Measurements from ENCODE around the gene EPS8L2.
A peak's percentile ranks its signal among the peaks of the same experiment; 100 is the strongest.

EPS8L2 gene

DNA sequence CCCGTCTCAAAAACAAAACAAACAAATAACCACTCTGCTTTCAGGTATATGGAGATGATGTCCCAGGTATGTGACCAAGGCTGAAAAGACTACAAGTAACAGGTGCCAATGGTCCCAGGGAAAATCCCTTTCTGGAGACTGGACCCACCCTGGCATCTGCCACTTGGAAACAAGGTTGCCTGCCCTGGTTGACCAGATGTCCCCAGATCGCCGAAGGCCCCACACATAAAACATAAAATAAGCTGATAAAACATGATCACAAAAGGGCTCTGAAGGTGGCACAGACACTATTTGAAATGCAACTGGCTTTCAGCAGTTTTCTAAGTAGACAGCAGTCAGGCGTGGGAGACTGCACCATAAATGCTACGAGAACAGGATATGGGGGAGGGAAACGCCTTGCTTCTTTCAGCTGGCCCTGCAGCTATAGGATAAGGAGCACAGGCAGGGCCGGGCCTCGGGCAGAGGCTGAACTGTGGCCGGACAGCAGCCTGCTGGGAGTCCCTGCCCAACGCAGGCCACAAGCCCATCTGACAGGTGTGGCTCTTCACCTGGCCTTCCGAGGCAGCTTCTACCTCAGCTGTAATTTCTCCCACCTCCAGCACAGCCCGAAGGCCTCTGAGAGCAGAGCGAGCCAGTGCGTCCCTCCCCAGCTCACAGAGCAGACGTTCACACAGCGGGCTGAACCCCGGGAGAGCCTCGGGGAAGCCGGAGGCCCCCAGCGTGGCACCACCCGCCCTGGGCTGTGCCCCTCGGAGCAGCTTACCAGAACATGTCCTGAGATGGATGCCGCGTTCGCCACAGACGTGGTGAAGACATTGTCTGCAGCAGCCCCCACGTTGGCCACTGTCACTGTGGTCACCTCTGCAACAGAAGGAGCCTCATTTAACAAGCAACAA, 15.0 kb upstream of the EPS8L2 start:
- no peak for DNase-seq

DNA sequence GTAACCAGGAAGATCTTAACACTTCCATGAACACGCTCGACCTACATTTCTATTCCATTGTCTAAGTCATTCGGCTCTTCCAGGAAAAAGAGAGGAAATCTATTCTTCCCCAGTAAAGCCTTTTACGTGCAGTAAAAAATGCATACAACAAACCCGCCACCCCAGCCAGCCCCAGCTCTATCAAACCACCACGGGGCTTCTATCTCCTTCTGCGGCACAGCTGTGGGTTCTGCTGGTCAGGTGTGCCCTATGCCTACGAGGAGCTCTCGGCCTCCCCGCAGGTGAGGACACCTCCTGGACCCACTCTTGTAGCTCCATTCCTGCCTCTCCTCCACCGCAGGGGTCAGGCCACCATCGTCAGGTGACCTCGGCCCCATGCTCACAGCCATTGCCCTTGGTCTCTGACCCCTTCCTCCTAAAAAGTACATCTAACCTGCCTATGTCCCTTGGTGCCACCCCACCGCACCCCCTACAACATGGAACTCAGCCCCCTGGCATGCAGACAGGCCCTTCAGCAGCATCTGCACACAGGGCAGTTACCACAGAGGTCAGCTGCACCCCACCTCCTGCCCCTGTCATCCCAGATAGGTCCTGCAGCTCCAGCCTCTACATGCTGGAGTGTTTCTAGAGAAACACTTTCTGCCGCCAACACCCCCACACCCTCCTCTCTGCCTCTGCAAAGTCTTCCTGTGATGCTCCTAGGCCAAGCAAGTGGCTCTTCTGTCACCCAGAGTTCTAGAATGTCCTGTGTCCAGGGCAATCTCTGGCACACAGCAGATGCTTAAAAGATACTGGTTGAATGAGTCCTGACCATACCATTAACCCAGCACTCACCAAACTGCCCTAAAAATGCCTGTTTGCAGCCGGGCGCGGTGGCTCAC, 14.1 kb upstream of the EPS8L2 start:
- no peak for DNase-seq

DNA sequence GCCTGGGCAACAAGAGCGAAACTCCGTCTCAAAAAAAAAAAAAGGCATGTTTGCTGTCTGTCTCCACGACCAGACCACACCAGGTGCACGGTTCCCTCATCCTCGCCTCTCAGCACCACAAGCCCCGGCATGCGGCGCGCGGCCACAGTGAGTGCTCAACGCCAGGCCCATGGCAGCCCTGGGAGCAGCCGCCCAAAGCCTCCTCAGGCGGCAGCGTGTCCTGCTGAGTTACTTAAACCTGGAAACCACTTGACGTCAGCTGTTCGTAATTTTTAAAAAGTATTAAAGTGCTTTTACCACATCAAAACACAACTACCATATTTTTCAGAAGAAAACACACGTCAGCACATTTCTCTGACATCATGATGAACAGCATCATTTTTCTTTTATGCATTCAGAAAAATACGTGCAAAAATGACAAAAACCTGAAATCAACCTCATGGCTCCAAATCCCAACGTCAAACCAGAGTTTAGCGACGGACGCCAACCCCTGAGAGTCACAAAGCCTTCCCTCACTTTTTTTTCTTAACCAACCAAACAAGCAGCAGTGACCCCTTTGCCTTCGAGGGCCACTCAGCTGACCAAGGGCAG, 13.1 kb upstream of the EPS8L2 start:
- DNase-seq = no peak

DNA sequence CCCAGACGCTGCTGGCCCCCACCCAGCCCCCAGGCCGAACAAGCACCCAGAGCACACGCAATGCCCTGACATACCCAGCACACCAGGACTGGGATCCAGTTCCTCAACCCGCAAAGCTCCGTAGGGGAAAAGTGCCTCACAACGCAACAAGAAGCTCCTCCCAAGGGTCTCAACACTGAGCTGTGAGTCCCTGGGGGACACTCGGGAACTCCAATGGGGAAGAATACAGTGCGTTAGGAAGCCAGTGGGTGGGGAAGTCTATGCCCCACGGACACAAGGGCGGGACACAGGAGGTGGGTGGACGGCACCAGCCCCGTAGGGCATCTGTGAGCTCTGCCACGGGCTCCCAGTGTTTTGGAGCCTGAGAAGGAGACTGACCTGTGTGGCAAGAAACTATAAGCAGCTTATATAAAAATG, 12.6 kb upstream of the EPS8L2 start:
- DNase-seq = peak; percentile 63

DNA sequence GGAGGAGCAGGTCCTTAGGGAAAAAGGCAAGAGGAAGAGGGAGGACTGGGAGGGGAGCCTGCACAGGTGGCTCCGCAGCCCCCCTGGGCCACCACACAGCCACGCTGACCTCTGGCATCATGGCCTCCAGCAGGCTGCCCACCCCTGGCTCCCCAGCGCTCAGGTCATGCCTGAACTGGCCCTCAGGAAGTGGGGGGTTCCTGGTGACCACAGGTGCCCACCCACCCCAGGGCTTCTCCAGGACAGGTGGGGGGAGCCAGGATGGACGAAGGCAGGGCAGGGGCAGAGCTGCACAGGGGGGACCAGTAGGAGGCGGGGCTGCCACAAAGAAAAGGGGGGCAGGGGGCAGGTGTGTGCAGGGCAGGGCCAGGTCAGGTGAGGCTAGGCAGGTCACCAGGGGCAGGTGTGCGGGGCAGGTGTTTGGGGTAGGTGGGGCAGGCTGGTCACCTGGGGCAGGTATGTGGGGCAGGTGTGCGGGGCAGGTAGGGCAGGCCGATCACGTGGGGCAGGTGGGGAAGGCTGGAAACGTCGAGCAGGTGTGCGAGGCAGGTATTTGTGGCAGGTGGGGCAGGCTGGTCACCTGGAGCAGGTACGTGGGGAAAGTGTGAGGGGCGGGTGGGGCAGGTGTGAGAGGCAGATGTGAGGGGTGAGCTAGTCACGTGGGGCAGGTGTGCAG, 12.0 kb upstream of the EPS8L2 start:
- peak; percentile 24 for DNase-seq

DNA sequence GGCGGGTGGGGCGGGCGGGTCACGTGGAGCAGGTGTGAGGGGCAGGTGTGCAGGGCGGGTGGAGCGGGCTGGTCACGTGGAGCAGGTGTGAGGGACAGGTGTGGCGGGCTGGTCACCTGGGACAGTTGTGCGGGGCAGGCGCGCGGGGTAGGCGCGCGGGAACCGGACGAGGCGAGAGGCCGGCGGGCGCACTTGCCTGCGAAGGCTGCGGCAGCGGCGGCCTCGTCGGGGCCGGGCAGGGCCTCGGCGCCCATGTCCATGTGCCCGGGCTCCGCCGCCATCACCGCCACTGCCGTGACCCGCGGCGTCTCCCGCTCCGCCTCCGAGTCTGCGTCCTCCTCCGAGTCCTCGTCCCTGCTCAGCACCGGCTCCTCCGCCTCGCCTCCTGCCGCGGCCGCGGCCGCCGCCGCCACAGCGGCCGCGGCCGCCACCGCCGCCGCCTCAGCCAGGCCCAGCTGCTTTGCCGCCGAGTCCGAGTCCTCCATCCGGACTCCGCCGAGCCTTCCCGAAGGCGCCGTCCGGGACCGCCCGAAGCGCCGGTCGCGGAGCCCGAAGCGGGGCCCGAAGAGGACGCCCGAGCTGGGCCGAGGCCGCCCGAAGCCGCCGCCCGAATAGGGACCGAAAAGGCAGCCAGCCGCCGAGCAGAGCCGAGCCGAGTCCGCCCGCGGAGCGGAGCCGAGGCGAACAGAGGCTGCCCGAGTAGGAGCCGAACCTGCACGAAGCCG, 11.3 kb upstream of the EPS8L2 start, which contains the start of gene DEAF1:
Gene DEAF1 (minus strand): TSS at position 660 of the 725 bp plus-strand sequence. CDS start 175 bp downstream, at position 485.
- DNase-seq = peak; percentile 94

DNA sequence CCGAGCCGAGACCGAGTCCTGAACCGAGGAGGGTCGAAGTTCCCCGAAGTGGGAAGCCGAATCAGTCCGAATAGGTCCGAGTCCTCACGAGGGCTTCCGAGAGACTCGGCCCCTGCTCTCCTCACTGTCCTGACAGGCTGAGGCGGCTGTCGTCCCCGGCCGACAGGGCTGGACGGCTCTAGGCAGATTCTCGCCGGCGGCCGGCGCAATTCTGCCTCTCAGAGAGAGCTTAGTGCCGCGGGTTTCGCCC, 10.8 kb upstream of the EPS8L2 start:
- no peak for DNase-seq

DNA sequence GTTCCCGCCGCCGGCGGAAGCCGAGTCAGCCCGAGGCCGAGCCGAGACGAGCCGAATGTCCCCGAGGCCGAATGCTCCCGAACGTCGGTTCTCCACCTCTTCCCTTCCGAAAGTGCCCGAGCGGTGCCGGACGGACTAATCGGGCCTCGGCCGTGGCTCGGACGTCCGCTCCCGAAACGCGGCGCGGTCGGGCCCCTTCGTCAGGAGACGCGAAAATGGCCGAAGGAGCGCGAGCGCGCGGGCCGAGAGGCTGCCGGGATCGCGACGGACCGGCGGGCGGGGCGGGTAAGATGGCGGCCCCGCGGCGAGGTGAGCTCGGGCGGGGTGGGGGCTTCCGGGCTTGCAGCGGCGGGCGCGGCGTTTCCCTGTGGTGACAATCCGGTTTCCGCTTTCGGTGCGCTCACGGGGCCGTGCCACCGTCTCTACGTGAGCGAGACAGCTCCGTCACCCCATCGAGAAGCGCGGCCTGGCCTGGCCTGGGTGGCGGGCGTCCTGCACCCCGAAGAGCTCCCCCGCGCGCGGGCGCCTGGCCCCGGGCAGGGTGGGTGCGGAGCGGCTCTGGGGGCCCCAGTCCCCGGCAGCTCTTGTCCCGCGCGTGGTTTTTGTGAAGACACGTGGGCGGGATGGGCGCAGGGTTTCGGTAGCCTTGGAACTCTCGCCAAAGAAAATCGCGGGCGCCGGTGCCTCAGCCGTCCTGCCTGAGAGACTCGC, 10.3 kb upstream of the EPS8L2 start, which contains the start of gene TMEM80:
Gene TMEM80 (plus strand): TSS at position 279 of the 711 bp plus-strand sequence. CDS start 12 bp downstream, at position 291.
- DNase-seq = peak; percentile 97

DNA sequence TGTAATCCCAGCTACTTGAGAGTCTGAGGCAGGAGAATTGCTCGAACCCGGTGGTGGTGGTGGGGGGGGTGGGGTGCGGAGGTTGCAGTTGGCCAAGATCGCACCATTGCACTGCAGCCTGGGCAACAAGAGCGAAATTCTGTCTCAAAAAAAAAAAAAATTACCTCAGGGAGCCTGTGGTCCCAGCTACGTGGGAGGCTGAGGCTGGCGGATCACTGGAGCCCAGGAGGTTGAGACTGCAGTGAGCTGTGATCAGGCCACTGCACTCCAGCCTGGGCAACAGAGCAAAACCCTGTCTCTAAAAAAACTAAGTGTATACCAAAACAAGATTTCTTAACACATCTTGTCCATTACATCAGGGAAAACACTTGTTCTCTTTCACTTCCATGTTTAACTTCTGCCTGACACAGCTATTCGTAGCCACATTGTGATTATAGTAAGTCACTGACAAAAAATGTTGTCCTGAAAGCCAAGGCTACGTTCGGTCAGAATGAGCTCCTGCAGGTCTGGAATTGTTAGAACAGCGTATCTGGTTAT, 9.0 kb upstream of the EPS8L2 start:
- no peak for DNase-seq

DNA sequence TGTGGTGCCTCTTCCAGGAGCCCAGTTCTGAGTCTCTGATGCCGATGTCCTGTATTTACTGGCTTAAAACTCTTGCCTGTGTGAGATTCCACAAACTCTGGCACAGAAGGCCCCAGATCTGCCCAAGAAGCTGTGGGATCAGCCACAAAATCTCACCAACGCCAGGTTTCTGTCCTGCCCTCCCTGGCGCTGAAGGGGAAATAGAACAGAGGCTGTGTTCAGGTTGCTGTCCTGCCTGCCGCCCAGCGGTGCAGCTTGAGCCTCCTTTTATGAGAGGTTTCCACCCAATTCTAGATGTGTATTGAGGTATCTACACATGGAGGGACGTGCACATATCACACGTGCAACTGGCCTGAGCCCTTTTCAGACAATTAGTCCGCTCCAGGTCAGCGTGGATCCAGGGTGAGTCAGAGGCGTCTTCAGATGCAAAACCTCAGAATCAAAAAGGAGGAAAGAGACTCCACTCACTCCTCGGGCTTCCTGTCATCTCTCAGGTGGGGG, 8.2 kb upstream of the EPS8L2 start:
- DNase-seq = no peak

DNA sequence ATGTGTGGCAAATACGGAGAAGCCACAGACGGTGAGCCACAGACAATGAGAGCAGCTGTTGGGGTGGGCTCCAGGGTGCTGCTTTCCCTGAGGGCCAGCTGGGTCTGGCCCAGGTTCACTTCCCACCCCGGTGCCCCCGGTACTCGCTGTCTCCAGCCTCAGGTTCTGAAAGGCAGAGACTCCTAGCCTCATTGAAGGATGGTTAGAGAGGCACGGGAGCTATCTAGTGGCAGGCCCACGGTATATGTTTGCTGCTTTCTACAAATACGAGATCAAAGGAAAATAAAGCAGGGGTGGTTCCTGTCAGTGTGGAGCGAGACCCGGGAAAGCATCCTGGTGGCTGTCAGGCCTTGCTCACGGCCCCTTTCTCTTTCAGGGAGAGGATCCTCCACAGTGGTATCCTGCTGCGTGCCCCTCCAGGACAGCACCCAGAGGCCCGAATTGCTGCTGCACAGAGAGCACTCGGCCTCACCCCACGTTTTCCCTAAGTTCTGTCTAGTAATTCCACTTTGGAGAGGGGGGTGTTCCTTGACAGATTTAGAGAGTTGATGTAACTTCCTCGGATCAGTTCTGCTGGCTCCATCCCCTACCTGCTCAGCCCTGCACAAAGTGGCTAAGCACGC, 7.4 kb upstream of the EPS8L2 start:
- DNase-seq = no peak

DNA sequence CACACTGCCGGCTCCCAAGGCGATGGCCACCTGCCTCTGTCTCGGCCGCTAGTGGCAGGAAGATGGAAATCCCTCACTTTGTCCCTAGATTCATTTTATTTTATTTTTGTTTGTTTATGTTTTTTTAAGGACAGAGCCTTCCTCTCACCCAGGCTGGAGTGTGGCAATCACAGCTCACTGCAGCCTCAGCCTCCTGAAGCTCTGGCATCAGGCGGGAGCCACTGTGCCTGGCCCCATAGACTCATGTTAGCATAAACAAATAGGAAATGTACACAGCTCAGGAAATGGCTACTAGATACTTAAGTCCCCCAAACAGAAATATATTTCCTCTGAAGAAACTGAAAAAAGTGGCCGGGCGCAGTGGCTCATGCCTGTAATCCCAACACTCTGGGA, 6.9 kb upstream of the EPS8L2 start:
- no peak for DNase-seq

DNA sequence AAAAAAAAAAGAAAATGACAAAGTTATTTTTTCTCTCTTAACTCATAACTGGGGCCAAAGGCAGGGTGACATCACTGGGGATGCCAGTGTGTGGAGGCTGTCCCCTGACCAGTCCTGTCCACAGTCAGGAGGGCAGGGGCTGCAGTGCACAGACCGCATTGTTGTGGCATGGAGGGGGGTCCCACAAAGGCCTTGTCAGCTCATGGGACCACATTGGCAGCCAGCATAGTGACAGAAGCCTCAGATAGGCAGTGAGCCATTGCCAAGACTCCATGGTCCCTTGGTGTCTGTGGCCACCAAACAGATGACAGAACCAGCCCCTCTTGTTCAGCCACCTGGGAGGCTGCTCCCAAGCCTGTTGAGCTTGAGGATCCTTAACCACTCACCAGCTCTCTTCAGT, 6.3 kb upstream of the EPS8L2 start:
- no peak for DNase-seq

DNA sequence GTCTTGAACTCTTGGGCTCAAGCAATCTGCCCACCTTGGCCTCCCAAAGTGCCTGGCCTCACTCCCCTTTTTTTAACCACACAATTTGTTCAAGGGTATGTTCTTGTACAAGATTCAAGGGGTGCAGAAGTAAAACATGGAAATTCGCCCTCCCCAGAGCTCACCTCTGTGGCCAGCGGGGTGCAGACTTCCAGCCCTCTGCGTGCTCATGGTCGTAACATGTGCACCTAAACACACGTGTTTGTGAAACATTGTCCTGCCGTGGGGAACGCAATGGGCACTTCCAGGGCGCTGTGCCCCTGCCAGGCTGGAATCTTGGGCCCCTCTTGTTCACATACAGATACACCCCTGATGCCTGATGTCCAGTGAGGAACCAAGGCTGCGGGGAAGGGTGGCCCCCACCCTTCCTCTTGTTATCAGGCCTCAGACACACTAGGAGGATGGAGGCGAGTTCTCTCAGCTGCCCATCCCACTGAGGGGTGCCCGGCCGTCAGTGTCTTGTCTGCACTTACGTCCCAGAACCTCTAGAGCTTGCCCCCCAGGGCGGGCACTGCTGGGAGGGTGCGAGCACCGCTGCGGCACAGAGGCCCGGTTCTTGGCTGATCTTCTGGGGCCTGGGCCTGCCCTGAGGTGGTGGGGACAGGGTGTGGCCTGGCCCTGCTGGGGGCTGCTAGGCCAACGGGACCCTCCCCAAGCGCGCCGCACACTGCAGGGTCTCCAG, 4.1 kb upstream of the EPS8L2 start:
- no peak for DNase-seq

DNA sequence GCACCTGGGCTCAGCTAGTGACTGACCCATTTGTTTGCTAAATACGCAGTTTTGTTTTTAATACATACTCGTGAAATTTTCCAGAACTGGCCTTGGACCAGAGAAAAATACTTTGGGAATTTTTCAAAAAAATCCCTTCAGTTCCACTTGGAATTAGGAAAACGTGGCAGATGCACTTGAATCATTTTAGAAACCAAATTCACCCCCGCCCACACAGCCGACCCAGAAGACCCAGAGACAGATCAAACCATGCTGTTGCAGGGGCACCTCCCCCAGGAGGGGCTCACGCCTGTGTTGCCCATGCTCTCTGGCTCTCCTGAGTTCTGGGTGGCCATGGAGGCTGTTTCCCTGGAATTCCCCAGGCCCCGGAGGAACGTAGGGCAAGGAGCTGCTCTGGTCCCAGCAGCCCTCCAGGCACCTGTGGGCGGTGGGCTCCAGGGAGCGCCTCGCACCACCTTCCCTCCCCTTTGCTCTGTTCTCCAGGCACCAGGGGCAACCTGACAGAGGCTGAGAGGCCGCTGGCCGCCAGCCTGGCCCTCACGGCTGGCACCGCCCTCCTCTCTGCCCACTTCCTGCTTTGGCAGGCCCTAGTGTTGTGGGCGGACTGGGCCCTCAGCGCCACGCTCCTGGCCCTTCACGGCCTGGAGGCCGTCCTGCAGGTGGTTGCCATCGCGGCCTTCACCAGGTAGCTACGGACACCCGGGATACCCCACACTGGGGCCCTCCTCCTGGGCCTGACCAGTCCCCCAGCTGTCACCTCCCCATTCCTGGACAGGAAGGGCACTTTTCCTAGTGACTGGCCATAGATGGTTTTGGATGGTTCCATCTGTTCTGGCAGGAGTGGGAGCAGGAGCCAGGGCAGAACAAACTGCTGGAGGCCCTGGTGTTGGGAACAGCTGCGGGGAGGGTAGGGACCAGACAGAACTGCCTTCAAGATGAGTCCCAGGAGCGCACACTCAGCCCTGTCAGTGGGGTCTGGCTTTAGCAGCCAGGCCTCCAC, 3.3 kb upstream of the EPS8L2 start:
- no peak for DNase-seq

DNA sequence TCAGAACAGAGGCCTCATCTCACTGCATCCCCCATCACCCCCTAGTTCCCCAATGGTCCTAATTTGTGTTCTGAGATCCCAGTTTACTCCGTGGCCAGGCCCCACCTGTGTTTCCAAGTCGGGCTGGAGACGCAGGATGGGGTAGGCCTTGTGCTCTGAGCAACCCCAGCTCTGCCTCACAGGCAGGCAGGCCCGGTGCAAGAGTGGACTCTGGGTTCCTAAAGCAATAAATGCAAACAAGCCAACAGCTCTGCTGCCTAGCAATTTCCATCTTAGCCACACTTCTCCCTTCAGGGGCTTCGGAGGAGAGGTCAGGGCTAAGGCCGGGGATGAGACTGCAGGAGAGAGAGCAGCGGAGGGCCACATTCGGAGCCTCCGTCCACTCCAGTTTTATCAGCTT, 2.5 kb upstream of the EPS8L2 start:
- no peak for DNase-seq

DNA sequence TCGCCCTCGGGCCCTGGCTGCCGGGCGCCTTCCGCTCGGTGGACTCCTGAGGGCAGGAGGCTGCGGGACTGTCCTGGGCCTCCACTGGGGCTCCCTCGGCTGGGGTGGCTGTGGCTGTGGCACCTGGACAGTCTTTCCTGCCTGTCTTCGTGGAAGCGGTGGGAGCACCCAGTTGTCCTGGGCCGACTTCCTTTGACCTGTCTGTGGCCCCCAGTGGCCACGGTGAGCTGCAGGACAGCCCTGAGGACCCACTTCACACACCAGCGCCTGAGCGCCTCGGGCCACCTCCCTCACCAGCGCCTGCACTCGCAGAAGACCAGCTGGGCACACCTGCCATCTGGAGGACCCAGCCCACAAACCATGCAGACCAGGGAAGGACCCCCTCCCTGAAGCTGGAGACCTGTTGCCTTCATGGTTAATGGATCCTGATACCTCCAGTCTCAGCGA, 1.8 kb upstream of the EPS8L2 start:
- no peak for DNase-seq
